GM23248 (cell line): ENCODE results near the gene STX8. TPM values are rescaled to one million over a fixed set of nuclear protein-coding genes. Genes with fewer than 3 reads are reported as not detected.
"Not testable (repeated sequence)": the region's sequence is repeated elsewhere in the genome, so short reads cannot be mapped to it uniquely, and the experiment has no call there.

Experiments used
- DNase-seq: peaks from one replicate; pipeline ENCODE4 v3.0.0-alpha.2; 2015
- H2AFZ ChIP-seq: fragments of 200-600 bp; sonication (generic); 2 replicates; pipeline ENCODE4 v1.6.1; 2016; ENCODE audit warnings: antibody characterized with exemption
- H3F3A ChIP-seq: fragments of 200-600 bp; sonication (generic); 2 replicates; pipeline ENCODE4 v1.6.1; 2016; ENCODE audit warnings: mild to moderate bottlenecking, antibody characterized with exemption, mixed run types; ENCODE audit not compliant: insufficient read depth
- H3K27ac ChIP-seq: fragments of 200-600 bp; sonication (generic); 2 replicates; pipeline ENCODE4 v1.5.1; 2016; ENCODE audit warnings: mild to moderate bottlenecking
- H3K27me3 ChIP-seq: fragments of 200-600 bp; sonication (generic); replicated peaks from 2 replicates; pipeline ENCODE4 v1.6.1; 2016; ENCODE audit warnings: mild to moderate bottlenecking; ENCODE audit not compliant: insufficient read depth
- H3K36me3 ChIP-seq: fragments of 200-600 bp; sonication (generic); 2 replicates; pipeline ENCODE4 v1.6.1; 2016; ENCODE audit warnings: low read depth, mild to moderate bottlenecking
- H3K4me1 ChIP-seq: fragments of 200-600 bp; sonication (generic); 2 replicates; pipeline ENCODE4 v1.6.1; 2016; ENCODE audit warnings: mild to moderate bottlenecking; ENCODE audit not compliant: insufficient read depth
- H3K4me2 ChIP-seq: fragments of 200-600 bp; sonication (generic); one replicate; pipeline ENCODE4 v1.6.1; 2016; ENCODE audit warnings: mild to moderate bottlenecking; ENCODE audit not compliant: unreplicated experiment
- H3K4me3 ChIP-seq: fragments of 200-600 bp; sonication (generic); 2 replicates; pipeline ENCODE4 v1.5.1; 2016; ENCODE audit warnings: mild to moderate bottlenecking
- H3K79me2 ChIP-seq: fragments of 200-600 bp; sonication (generic); 2 replicates; pipeline ENCODE4 v1.6.1; 2016; ENCODE audit warnings: mild to moderate bottlenecking; ENCODE audit not compliant: insufficient read depth
- H3K9ac ChIP-seq: fragments of 200-600 bp; sonication (generic); 2 replicates; pipeline ENCODE4 v1.6.1; 2016; ENCODE audit warnings: mild to moderate bottlenecking
- H3K9me2 ChIP-seq: fragments of 200-600 bp; sonication (generic); 2 replicates; pipeline ENCODE4 v1.6.1; 2016; ENCODE audit warnings: mixed run types, mild to moderate bottlenecking, moderate library complexity; ENCODE audit not compliant: insufficient read depth
- H3K9me3 ChIP-seq: fragments of 200-600 bp; sonication (generic); one replicate; pipeline ENCODE4 v1.6.1; 2017; ENCODE audit warnings: low read depth
- H4K20me1 ChIP-seq: fragments of 200-600 bp; sonication (generic); 2 replicates; pipeline ENCODE4 v1.6.0; 2016; ENCODE audit not compliant: insufficient read depth
- EZH2 ChIP-seq: fragments of 200-600 bp; sonication (generic); IDR thresholded peaks from 2 replicates; pipeline ENCODE4 v1.6.1; 2018; ENCODE audit warnings: antibody characterized with exemption, mild to moderate bottlenecking; ENCODE audit not compliant: insufficient read depth, poor library complexity, severe bottlenecking
- EZH2phosphoT487 ChIP-seq: fragments of 200-600 bp; sonication (generic); IDR thresholded peaks from 2 replicates; pipeline ENCODE4 v1.6.1; 2018; ENCODE audit warnings: antibody characterized with exemption, moderate library complexity, mild to moderate bottlenecking, low read depth; ENCODE audit not compliant: insufficient read depth
- WGBS, 2 experiments: methylation state at CpG; one replicate each; pipeline ENCODE4 v1.1.6; 2015 to 2017; ENCODE audit warnings: low lambda C conversion rate in 2 of 2, low coverage in 1 of 2; ENCODE audit errors: missing lambda C conversion rate in 2 of 2; 5-methylcytosine and 5-hydroxymethylcytosine counted together
- in situ Hi-C: fragments of 300-500 bp; cut with MboI; formaldehyde crosslinking; loops from 2 replicates; pipeline ENCODE4 v1.15.0; 2020
- polyA plus RNA-seq: library from polyadenylated mRNA; unstranded; fragments of >200 nt; fragmentation: Nextera tagmentation; extraction: Ambion mirVana; gene quantifications from 2 replicates; pipeline ENCODE4 v1.2.1, GENCODE V29; 2016
- total RNA-seq: library from RNA; depleted of rRNA; stranded (reverse); fragments of >200 nt; shearing (Covaris generic); gene quantifications from 2 replicates; pipeline ENCODE4 v1.2.3, GENCODE V29; 2014

Gene STX8
- total and polyA plus RNA-seq, 2 experiments from 2014 or later: 40.7 to 84.3 TPM

- peaks cover 17% of the 10 kb centered on the region; the same call in 1 of the 2 replicates for H3F3A ChIP-seq
Observed at GRCh38 chr17:9465210-9465921, 110.3 kb downstream of the STX8 start.

GRCh38 chr17:9457005-9457404, 118.6 kb downstream of the STX8 start:
- Histone ChIP-seq H3K27ac (no peak overlapping the region), H3K4me1 (no peaks in the 10 kb centered on the region), H3K9ac (no peak overlapping the region), H3K9me3 (no peaks in the 10 kb centered on the region), H3K9me2 (no peaks in the 10 kb centered on the region), H3K4me3 (no peak overlapping the region), H3K79me2 (no peaks in the 10 kb centered on the region), H4K20me1 (no peaks in the 10 kb centered on the region), H3K27me3 (no peaks in the 10 kb centered on the region), H3K4me2 (no peak overlapping the region), H3F3A (no peaks in the 10 kb centered on the region), H3K36me3 (no peaks in the 10 kb centered on the region), H2AFZ (no peak overlapping the region)
- in situ Hi-C loops: no loop called here
- no peak for DNase-seq
- WGBS, 2 experiments: 92 to 95% methylated on average over 6 of the region's 6 CpGs
- TF ChIP-seq EZH2phosphoT487: no peak
- TF ChIP-seq EZH2: no peak

More at GRCh38 chr17:9465210-9465921, 110.3 kb downstream of the STX8 start:
- Histone ChIP-seq H3K79me2 (no peaks in the 10 kb centered on the region), H2AFZ (peak overlapping the region; percentile 60), H3K9ac (peak overlapping the region; percentile 47), H3K36me3 (no peaks in the 10 kb centered on the region), H3K4me1 (peaks cover 6% of the 10 kb centered on the region), H3K27ac (peak overlapping the region; percentile 55), H3K9me3 (no peaks in the 10 kb centered on the region), H3K9me2 (no peaks in the 10 kb centered on the region), H3K4me2 (peak overlapping the region; percentile 51), H4K20me1 (no peaks in the 10 kb centered on the region), H3K27me3 (no peaks in the 10 kb centered on the region), H3K4me3 (peak overlapping the region; percentile 39)
- DNase-seq: peak; percentile 84
- no peak for TF ChIP-seq EZH2
- no peak for TF ChIP-seq EZH2phosphoT487
- 41 to 46% methylated on average over 16 of the region's 16 CpGs for WGBS, 2 experiments
- in situ Hi-C loops: no loop called here

DNA sequence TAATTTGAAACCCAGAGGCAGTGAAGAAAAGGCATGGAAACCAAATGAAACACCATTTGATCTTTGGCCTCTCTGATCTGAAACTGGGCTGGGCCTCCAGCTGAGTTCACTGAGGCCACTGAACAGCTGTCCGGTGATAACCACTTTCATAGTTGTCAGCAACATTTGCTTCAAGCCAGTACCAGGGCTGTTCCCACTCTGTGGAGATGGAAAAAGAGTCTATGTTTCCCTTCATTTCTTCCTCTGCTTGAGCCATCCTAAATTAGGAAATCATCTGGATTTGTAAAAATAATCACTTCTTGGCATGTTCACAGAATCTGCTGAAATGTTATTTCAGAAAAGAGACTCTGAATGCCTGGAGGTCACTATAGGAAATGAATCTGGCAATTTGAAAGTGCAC, 119.3 kb downstream of the STX8 start:
- Histone ChIP-seq H3K27ac (no peak overlapping the region), H3K79me2 (no peaks in the 10 kb centered on the region), H3K36me3 (no peaks in the 10 kb centered on the region), H4K20me1 (no peaks in the 10 kb centered on the region), H3F3A (no peaks in the 10 kb centered on the region), H3K4me3 (no peak overlapping the region), H3K9ac (no peak overlapping the region), H3K4me1 (no peaks in the 10 kb centered on the region), H3K4me2 (no peak overlapping the region), H2AFZ (no peak overlapping the region), H3K9me2 (no peaks in the 10 kb centered on the region), H3K9me3 (no peaks in the 10 kb centered on the region), H3K27me3 (no peaks in the 10 kb centered on the region)
- WGBS, 2 experiments: 28 to 31% methylated on average over 1 of the region's 1 CpG
- in situ Hi-C loops: no loop called here
- DNase-seq: no peak
- TF ChIP-seq EZH2phosphoT487 (no peak), EZH2 (no peak)

- H3K79me2 ChIP-seq: no peaks in the 10 kb centered on the region
- no peaks in the 10 kb centered on the region for H3F3A ChIP-seq
- H3K4me2 ChIP-seq: no peak overlapping the region
- in situ Hi-C loops: no loop called here
- H3K27me3 ChIP-seq: no peaks in the 10 kb centered on the region
- no peak overlapping the region for H2AFZ ChIP-seq
- no peaks in the 10 kb centered on the region for H3K4me1 ChIP-seq
- H3K36me3 ChIP-seq: no peaks in the 10 kb centered on the region
- H3K9me3 ChIP-seq: no peaks in the 10 kb centered on the region
- TF ChIP-seq EZH2phosphoT487: no peak
- no peak for TF ChIP-seq EZH2
- H3K9me2 ChIP-seq: no peaks in the 10 kb centered on the region
- H3K4me3 ChIP-seq: no peak overlapping the region
- 93 to 96% methylated on average over 1 of the region's 1 CpG for WGBS, 2 experiments
- H4K20me1 ChIP-seq: no peaks in the 10 kb centered on the region
- no peak overlapping the region for H3K9ac ChIP-seq
- H3K27ac ChIP-seq: no peak overlapping the region
- DNase-seq: peak; percentile 24
Observed at GRCh38 chr17:9451934-9452333, 123.7 kb downstream of the STX8 start.

DNA sequence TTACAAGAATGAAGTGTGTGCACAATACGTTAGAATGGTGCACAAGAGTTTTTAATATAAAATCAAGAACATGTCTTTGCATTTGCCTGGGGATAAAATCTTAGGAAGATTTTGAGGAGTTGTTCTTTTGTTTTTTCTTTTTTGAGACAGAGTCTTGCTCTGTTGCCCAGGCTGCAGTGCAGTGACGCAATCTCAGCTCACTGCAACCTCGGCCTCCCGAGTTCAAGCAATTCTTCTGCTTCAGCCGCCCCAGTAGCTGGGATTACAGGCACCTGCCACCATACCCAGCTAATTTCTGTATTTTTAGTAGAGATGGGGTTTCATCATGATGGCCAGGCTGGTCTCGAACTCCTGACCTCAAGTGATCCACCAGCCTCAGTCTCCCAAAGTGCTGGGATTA, 128.3 kb downstream of the STX8 start:
- DNase-seq, H3K4me3 ChIP-seq, H3K4me1 ChIP-seq, H3F3A ChIP-seq, H2AFZ ChIP-seq, in situ Hi-C loops, H4K20me1 ChIP-seq, H3K27me3 ChIP-seq, H3K9me2 ChIP-seq, H3K4me2 ChIP-seq, H3K27ac ChIP-seq, H3K79me2 ChIP-seq, H3K9me3 ChIP-seq, H3K9ac ChIP-seq, H3K36me3 ChIP-seq: not testable (repeated sequence)
- 95 to 99% methylated on average over 6 of the region's 6 CpGs for WGBS, 2 experiments
